ENCODE results near the gene SHISA9. TPM values are rescaled to one million over a fixed set of nuclear protein-coding genes. Genes with fewer than 3 reads are reported as not detected.

The SHISA9 gene
- total and polyA plus RNA-seq, 2 of the 4 experiments (the other 2 are of a cell fraction): under 0.01 TPM; not detected in 1

GRCh38 chr16:13012601-13013000, 111.2 kb downstream of the SHISA9 start:
- H3K9me3 ChIP-seq (ENCODE audit: control insufficient read depth, insufficient read depth, low read length): peaks cover 8% of the 10 kb centered on the region; the same call in 1 of the 2 replicates
- no peak for DNase-seq
- H3K18ac ChIP-seq (ENCODE audit: low read depth, low read length): no peak overlapping the region
- no peak overlapping the region for H2AK5ac ChIP-seq (ENCODE audit: low read depth, low read length)
- H4K8ac ChIP-seq (ENCODE audit: low read depth in 2 of 2, low read length in 2 of 2): no peak overlapping the region
- no peak overlapping the region for H3K27ac ChIP-seq (ENCODE audit: insufficient read depth, low read length)
- no peak overlapping the region for H2BK20ac ChIP-seq (ENCODE audit: low read depth, low read length)
- no peak overlapping the region for H2AK9ac ChIP-seq (replicated peaks; ENCODE audit: low read depth, low read length, poor library complexity)
- no peak overlapping the region for H3K4me2 ChIP-seq (ENCODE audit: low read depth, low read length)
- H3K4me3 ChIP-seq (ENCODE audit: insufficient read depth, low read depth, low read length): no peak overlapping the region
- H3K36me3 ChIP-seq (ENCODE audit: control insufficient read depth, insufficient read depth, low read length): no peaks in the 10 kb centered on the region
- no peak overlapping the region for H3K23ac ChIP-seq (ENCODE audit: low read depth, low read length)
- BruUV-seq (replicated peaks): no TSS peak
- H3K4me1 ChIP-seq (ENCODE audit: control insufficient read depth, insufficient read depth, low read length): no peaks in the 10 kb centered on the region
- H4K91ac ChIP-seq (ENCODE audit: insufficient read depth, low read depth, low read length): no peak overlapping the region
- no peaks in the 10 kb centered on the region for H3K79me1 ChIP-seq (ENCODE audit: low read depth in 1 of 2, low read length in 2 of 2)
- no peaks in the 10 kb centered on the region for H3K9me1 ChIP-seq (ENCODE audit: insufficient read depth, low read length)
- no peaks in the 10 kb centered on the region for H3K27me3 ChIP-seq (ENCODE audit: control insufficient read depth, insufficient read depth, low read length)
- no CpG with 5 or more reads among the region's 4 CpGs for WGBS, 2 experiments (ENCODE audit: extremely low coverage in 2 of 2, insufficient read length in 1 of 2)
- H2BK15ac ChIP-seq (ENCODE audit: low read depth, low read length): no peak overlapping the region
- no peak overlapping the region for H3K4ac ChIP-seq (ENCODE audit: low read depth, low read length)
- dilution Hi-C loops (cut with HindIII; ENCODE audit: low sequenced_read_pairs, unreplicated experiment): no loop called here
- H2BK120ac ChIP-seq (ENCODE audit: low read depth, low read length): no peak overlapping the region
- no peak overlapping the region for H4K5ac ChIP-seq (ENCODE audit: low read depth, low read length)
- TF ChIP-seq RFX5 (IDR thresholded peaks at IDR 0.05; ENCODE audit: low read depth, low read length) (no peak), POLR2A (IDR thresholded peaks at IDR 0.05; ENCODE audit: low read depth, low read length) (no peak), CHD1 (IDR thresholded peaks at IDR 0.05; ENCODE audit: low read depth, low read length) (no peak), FOS (IDR thresholded peaks at IDR 0.05; ENCODE audit: low read depth, low read length) (no peak), BHLHE40 (IDR thresholded peaks at IDR 0.05; ENCODE audit: low read depth, low read length) (no peak), CEBPB (IDR thresholded peaks at IDR 0.05; ENCODE audit: low read depth, low read length) (no peak), NFE2L2 (IDR thresholded peaks at IDR 0.05; ENCODE audit: low read depth, low read length) (no peak), RCOR1 (IDR thresholded peaks at IDR 0.05; ENCODE audit: insufficient replicate concordance, low read length) (no peak), MXI1 (IDR thresholded peaks at IDR 0.05; ENCODE audit: borderline replicate concordance, low read depth, low read length) (no peak), SMC3 (IDR thresholded peaks at IDR 0.05; ENCODE audit: low read depth, low read length) (no peak), MAFK (IDR thresholded peaks at IDR 0.05; ENCODE audit: low read depth, low read length) (no peak), ELK1 (IDR thresholded peaks at IDR 0.05; ENCODE audit: borderline replicate concordance, low read depth, low read length) (no peak), RAD21 (IDR thresholded peaks at IDR 0.05; ENCODE audit: low read length) (no peak), MAZ (IDR thresholded peaks at IDR 0.05; ENCODE audit: borderline replicate concordance, low read depth, low read length) (no peak)
- TF ChIP-seq, protein P1, sequence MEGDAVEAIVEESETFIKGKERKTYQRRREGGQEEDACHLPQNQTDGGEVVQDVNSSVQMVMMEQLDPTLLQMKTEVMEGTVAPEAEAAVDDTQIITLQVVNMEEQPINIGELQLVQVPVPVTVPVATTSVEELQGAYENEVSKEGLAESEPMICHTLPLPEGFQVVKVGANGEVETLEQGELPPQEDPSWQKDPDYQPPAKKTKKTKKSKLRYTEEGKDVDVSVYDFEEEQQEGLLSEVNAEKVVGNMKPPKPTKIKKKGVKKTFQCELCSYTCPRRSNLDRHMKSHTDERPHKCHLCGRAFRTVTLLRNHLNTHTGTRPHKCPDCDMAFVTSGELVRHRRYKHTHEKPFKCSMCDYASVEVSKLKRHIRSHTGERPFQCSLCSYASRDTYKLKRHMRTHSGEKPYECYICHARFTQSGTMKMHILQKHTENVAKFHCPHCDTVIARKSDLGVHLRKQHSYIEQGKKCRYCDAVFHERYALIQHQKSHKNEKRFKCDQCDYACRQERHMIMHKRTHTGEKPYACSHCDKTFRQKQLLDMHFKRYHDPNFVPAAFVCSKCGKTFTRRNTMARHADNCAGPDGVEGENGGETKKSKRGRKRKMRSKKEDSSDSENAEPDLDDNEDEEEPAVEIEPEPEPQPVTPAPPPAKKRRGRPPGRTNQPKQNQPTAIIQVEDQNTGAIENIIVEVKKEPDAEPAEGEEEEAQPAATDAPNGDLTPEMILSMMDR (conservative IDR thresholded peaks at IDR 0.05; ENCODE audit: low read depth, low read length): no peak
- TF ChIP-seq, protein P2, sequence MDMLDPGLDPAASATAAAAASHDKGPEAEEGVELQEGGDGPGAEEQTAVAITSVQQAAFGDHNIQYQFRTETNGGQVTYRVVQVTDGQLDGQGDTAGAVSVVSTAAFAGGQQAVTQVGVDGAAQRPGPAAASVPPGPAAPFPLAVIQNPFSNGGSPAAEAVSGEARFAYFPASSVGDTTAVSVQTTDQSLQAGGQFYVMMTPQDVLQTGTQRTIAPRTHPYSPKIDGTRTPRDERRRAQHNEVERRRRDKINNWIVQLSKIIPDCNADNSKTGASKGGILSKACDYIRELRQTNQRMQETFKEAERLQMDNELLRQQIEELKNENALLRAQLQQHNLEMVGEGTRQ (IDR thresholded peaks at IDR 0.05; ENCODE audit: low read depth, low read length): no peak
- intact Hi-C loops (cut with micrococcal nuclease): no loop called here
- H2AFZ ChIP-seq (replicated peaks; ENCODE audit: low read length, poor library complexity): no peak overlapping the region
- H3K14ac ChIP-seq (replicated peaks; ENCODE audit: low read depth, low read length): no peak overlapping the region
- H2BK5ac ChIP-seq (ENCODE audit: low read depth, low read length, poor library complexity, severe bottlenecking): no peak overlapping the region
- ChIA-PET CTCF (no interaction called here), POLR2A (ENCODE audit: unreplicated experiment) (no interaction called here)
- H3K56ac ChIP-seq (ENCODE audit: extremely low read depth, insufficient read depth, low read length): no peak overlapping the region
- in situ Hi-C loops (cut with MboI; ENCODE audit: low sequenced_read_pairs): no loop called here
- H4K20me1 ChIP-seq (ENCODE audit: insufficient read depth, low read length): no peaks in the 10 kb centered on the region
- H3K9ac ChIP-seq (ENCODE audit: low read depth, low read length): no peak overlapping the region
- ATAC-seq (ENCODE audit: low read depth): no peak
